K562 (cell line): ENCODE data around the gene HBEGF. TPM values are rescaled to one million over a fixed set of nuclear protein-coding genes. Genes with fewer than 3 reads are reported as not detected.

Experiments used
- CBFA2T3 ChIP-seq: fragments of 450-650 bp; IDR thresholded peaks from 2 replicates; pipeline ENCODE4 v1.6.1; 2017
- CBX5 ChIP-seq: IDR thresholded peaks from 2 replicates; pipeline ENCODE4 v1.6.1; 2014; ENCODE audit warnings: low read depth, borderline replicate concordance
- FOXJ3 ChIP-seq: sonication (generic); formaldehyde crosslinking; IDR thresholded peaks from 2 replicates; pipeline ENCODE4 v1.4.0; 2020; ENCODE audit warnings: mild to moderate bottlenecking, missing genetic modification reagents
- HDAC6 ChIP-seq: IDR thresholded peaks from 2 replicates; pipeline ENCODE4 v1.6.1; 2012; ENCODE audit warnings: low read depth, mild to moderate bottlenecking, control low read depth, inconsistent platforms, low read length, moderate library complexity
- NFIC ChIP-seq: fragments of 450-650 bp; IDR thresholded peaks from 2 replicates; pipeline ENCODE4 v1.6.1; 2017; ENCODE audit warnings: mild to moderate bottlenecking, inconsistent platforms
- NFXL1 ChIP-seq: fragments of 450-650 bp; formaldehyde crosslinking; IDR thresholded peaks from 2 replicates; pipeline ENCODE4 v1.4.0; 2021; ENCODE audit warnings: mild to moderate bottlenecking
- NR2F6 ChIP-seq: fragments of 450-650 bp; formaldehyde crosslinking; IDR thresholded peaks from 2 replicates; pipeline ENCODE4 v1.4.0; 2020; ENCODE audit warnings: mild to moderate bottlenecking
- PCBP1 ChIP-seq: fragments of 200-400 bp; formaldehyde crosslinking; IDR thresholded peaks from 2 replicates; pipeline ENCODE4 v1.6.1; 2018; ENCODE audit warnings: mild to moderate bottlenecking, low read depth, low read length; ENCODE audit not compliant: poor library complexity, severe bottlenecking
- PHF8 ChIP-seq: fragments of 200-600 bp; sonication (generic); IDR thresholded peaks from 2 replicates; pipeline ENCODE4 v1.6.1; 2012; ENCODE audit warnings: mixed run types, mild to moderate bottlenecking, inconsistent platforms, low read length, moderate library complexity, borderline replicate concordance
- POU5F1 ChIP-seq: fragments of 150-350 bp; IDR thresholded peaks from 2 replicates; pipeline ENCODE4 v1.6.1; 2014; ENCODE audit warnings: borderline replicate concordance, low read length, low read depth, mild to moderate bottlenecking; ENCODE audit not compliant: partially characterized antibody
- SMARCB1 ChIP-seq: IDR thresholded peaks from 2 replicates; pipeline ENCODE4 v1.6.1; 2011; ENCODE audit warnings: improper control_type of control experiment, low read depth; ENCODE audit not compliant: insufficient read length
- ZNF174 ChIP-seq: fragments of 250-450 bp; sonication (Bioruptor Pico); IDR thresholded peaks from 2 replicates; pipeline ENCODE4 v1.4.0; 2020; ENCODE audit warnings: mild to moderate bottlenecking
- ZNF184 ChIP-seq: sonication (generic); formaldehyde crosslinking; IDR thresholded peaks from 2 replicates; pipeline ENCODE4 v1.5.0; 2020; ENCODE audit warnings: missing genetic modification reagents
- polyA plus RNA-seq, 8 experiments: library from polyadenylated mRNA; depleted of rRNA in 4 of 8; stranded (reverse) in 5 of 8; unstranded in 3 of 8; fragments of >200 nt; fragmentation: Nextera tagmentation in 2 of 8; fragmentation: Illumina TruSeq in 1 of 8; extraction: Ambion mirVana in 2 of 8; extraction: Trizol in 1 of 8; gene quantifications; 2 replicates each; pipeline versions ENCODE4 v1.2.1 to v1.2.3, GENCODE V29; 2011 to 2014; ENCODE audit warnings: inconsistent platforms in 1 of 8, missing spikeins in 1 of 8
- total RNA-seq, 7 experiments: library from RNA; depleted of rRNA in 6 of 7; stranded (reverse); fragments of >200 nt in 6 of 7; fragmentation: Illumina TruSeq in 2 of 7; extraction: Trizol in 2 of 7; gene quantifications; 2 replicates each; pipeline versions ENCODE4 v1.2.1 to v1.2.3, GENCODE V29; 2011 to 2021; ENCODE audit warnings: low replicate concordance in 1 of 7
- TF ChIP-seq, protein P1 (sequence below): fragments of 450-650 bp; IDR thresholded peaks from 2 replicates; pipeline ENCODE4 v1.6.1; 2016; ENCODE audit warnings: low read depth
- TF ChIP-seq, protein P2 (sequence below): fragments of 250-450 bp; sonication (Bioruptor Pico); IDR thresholded peaks from 2 replicates; pipeline ENCODE4 v1.8.0; 2021; ENCODE audit warnings: moderate library complexity, mild to moderate bottlenecking, inconsistent platforms
- TF ChIP-seq, protein P3 (sequence below): sonication (generic); formaldehyde crosslinking; IDR thresholded peaks from 2 replicates; pipeline ENCODE4 v1.4.0; 2020; ENCODE audit warnings: mild to moderate bottlenecking, missing genetic modification reagents

Gene HBEGF
- total and polyA plus RNA-seq, 9 of the 15 experiments (the other 6 are each of a cell fraction or from before 2014, with no cell fraction given): 0.11 to 1.1 (median 0.60) TPM

DNA sequence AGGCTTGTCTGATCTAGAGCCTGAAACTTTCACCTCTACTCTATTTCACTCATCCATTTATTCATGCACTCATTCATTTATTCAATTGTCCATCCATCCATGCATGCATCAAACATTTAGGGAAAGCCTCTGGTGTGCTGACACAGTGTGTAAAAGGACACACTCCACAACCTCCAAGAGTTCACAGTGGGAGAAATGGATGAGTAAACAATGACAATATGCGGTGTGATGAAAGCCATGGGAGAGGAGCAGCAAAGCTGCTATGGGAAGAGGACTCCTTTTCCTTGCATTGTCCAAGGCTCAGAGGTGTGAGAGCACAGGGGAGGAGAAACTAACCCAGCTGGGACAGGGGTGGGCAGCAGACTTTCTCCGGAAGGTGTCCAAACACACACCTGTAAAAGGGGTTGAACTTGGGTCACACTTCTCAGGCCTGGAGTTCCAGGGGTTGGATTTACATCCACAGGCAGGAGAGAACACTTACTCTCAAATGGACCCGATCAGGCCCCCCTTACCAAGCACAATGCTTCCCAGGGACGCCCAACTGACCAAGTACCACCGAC, 22.3 kb downstream of the HBEGF start (continued):
- TF ChIP-seq, protein P1, sequence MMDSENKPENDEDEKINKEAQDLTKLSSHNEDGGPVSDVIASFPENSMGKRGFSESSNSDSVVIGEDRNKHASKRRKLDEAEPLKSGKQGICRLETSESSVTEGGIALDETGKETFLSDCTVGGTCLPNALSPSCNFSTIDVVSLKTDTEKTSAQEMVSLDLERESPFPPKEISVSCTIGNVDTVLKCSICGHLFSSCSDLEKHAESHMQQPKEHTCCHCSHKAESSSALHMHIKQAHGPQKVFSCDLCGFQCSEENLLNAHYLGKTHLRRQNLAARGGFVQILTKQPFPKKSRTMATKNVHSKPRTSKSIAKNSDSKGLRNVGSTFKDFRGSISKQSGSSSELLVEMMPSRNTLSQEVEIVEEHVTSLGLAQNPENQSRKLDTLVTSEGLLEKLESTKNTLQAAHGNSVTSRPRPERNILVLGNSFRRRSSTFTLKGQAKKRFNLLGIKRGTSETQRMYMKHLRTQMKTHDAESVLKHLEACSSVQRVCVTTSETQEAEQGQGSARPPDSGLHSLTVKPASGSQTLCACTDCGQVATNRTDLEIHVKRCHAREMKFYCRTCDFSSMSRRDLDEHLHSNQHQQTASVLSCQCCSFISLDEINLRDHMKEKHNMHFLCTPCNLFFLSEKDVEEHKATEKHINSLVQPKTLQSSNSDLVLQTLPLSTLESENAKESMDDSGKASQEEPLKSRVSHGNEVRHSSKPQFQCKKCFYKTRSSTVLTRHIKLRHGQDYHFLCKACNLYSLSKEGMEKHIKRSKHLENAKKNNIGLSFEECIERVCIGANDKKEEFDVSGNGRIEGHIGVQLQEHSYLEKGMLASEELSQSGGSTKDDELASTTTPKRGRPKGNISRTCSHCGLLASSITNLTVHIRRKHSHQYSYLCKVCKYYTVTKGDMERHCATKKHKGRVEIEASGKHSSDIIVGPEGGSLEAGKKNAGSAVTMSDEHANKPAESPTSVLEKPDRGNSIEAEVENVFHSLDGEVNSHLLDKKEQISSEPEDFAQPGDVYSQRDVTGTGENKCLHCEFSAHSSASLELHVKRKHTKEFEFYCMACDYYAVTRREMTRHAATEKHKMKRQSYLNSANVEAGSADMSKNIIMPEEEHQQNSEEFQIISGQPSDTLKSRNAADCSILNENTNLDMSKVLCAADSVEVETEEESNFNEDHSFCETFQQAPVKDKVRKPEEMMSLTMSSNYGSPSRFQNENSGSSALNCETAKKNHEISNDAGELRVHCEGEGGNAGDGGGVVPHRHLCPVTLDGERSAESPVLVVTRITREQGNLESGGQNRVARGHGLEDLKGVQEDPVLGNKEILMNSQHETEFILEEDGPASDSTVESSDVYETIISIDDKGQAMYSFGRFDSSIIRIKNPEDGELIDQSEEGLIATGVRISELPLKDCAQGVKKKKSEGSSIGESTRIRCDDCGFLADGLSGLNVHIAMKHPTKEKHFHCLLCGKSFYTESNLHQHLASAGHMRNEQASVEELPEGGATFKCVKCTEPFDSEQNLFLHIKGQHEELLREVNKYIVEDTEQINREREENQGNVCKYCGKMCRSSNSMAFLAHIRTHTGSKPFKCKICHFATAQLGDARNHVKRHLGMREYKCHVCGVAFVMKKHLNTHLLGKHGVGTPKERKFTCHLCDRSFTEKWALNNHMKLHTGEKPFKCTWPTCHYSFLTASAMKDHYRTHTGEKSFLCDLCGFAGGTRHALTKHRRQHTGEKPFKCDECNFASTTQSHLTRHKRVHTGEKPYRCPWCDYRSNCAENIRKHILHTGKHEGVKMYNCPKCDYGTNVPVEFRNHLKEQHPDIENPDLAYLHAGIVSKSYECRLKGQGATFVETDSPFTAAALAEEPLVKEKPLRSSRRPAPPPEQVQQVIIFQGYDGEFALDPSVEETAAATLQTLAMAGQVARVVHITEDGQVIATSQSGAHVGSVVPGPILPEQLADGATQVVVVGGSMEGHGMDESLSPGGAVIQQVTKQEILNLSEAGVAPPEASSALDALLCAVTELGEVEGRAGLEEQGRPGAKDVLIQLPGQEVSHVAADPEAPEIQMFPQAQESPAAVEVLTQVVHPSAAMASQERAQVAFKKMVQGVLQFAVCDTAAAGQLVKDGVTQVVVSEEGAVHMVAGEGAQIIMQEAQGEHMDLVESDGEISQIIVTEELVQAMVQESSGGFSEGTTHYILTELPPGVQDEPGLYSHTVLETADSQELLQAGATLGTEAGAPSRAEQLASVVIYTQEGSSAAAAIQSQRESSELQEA: no peak
- TF ChIP-seq SMARCB1 (no peak), ZNF184 (CRISPR knock-in tag) (no peak), CBFA2T3 (no peak), PCBP1 (no peak), CBX5 (no peak), HDAC6 (no peak), NFXL1 (no peak), POU5F1 (no peak), NR2F6 (CRISPR knock-in tag) (no peak), PHF8 (no peak), NFIC (no peak), FOXJ3 (CRISPR knock-in tag) (no peak), ZNF174 (no peak)
- TF ChIP-seq, protein P2, sequence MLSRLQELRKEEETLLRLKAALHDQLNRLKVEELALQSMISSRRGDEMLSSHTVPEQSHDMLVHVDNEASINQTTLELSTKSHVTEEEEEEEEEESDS (CRISPR knock-in tag): no peak
- TF ChIP-seq, protein P3, sequence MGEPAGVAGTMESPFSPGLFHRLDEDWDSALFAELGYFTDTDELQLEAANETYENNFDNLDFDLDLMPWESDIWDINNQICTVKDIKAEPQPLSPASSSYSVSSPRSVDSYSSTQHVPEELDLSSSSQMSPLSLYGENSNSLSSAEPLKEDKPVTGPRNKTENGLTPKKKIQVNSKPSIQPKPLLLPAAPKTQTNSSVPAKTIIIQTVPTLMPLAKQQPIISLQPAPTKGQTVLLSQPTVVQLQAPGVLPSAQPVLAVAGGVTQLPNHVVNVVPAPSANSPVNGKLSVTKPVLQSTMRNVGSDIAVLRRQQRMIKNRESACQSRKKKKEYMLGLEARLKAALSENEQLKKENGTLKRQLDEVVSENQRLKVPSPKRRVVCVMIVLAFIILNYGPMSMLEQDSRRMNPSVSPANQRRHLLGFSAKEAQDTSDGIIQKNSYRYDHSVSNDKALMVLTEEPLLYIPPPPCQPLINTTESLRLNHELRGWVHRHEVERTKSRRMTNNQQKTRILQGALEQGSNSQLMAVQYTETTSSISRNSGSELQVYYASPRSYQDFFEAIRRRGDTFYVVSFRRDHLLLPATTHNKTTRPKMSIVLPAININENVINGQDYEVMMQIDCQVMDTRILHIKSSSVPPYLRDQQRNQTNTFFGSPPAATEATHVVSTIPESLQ (CRISPR knock-in tag): no peak
